Suppressor macrophage treated with lipopolysaccharide for 1 hour (primary cell): ENCODE results near the gene KCNK7.
"Not testable (repeated sequence)": the region's sequence is repeated elsewhere in the genome, so short reads cannot be mapped to it uniquely, and the experiment has no call there.

Experiments used
- DNase-seq, 3 donors: peaks; one replicate each; pipeline ENCODE4 v3.0.0-alpha.2; 2020 to 2022

Gene KCNK7, protein sequence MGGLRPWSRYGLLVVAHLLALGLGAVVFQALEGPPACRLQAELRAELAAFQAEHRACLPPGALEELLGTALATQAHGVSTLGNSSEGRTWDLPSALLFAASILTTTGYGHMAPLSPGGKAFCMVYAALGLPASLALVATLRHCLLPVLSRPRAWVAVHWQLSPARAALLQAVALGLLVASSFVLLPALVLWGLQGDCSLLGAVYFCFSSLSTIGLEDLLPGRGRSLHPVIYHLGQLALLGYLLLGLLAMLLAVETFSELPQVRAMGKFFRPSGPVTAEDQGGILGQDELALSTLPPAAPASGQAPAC

GRCh38 chr11:65595543-65596281 lies at the start of gene KCNK7:
KCNK7 (minus strand) TSS chr11:65595800; CDS start chr11:65595772, 28 bp downstream.
- DNase-seq = no peak

GRCh38 chr11:65644837-65645236 lies 49.2 kb upstream of the KCNK7 start:
- no peak for DNase-seq

DNA sequence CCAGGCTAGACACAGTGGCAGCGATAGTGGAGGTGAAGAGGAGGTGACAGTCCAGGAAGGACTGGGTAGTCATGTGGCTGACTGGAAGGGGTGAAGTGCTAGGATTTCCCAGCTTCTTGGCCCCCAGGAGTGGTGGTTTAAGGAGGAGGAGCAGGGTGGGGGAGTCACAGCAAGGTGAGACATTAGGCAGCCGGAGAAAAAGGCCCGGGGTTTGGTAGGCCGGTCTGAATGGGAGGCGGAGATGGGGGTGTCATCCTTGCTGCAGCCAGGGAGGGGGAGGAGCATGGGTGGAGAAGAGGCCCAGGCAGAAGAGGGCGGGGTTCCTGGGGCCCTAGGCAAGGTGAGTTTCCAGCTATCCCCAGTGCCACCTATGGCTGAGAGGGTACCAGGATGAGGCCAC lies 48.4 kb upstream of the KCNK7 start:
- DNase-seq = no peak

GRCh38 chr11:65642014-65642671 lies 46.5 kb upstream of the KCNK7 start:
- peak in 2 of 3 donors; percentile 29 to 50 for DNase-seq

- no peak for DNase-seq
Measured at GRCh38 chr11:65641297-65642013, 45.9 kb upstream of the KCNK7 start.

- peak; percentile 58 to 69 (median 59) for DNase-seq
Measured at GRCh38 chr11:65640483-65641296, 45.1 kb upstream of the KCNK7 start.

GRCh38 chr11:65639623-65640482 lies 44.3 kb upstream of the KCNK7 start:
- peak in 1 of 3 donors; percentile 36 for DNase-seq

DNA sequence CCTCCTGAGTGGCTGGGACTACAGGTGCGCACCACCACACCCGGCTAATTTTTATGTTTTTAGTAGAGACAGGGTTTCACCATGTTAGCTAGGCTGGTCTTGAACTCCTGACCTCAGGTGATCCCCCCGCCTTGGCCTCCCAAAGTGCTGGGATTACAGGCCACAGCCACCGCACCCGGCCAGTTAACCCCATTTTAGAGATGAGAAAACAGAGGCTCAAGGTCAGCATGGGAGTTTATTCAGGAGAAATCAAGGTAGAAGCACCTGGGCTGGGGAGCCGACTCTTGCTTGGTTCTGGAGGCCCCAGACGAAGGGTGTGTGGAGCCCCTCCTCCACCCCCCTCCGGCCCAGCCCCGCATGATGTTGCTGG lies 43.6 kb upstream of the KCNK7 start:
- DNase-seq = not testable (repeated sequence)

- peak; percentile 95 to 96 (median 95) for DNase-seq
Measured at GRCh38 chr11:65637794-65638419, 42.3 kb upstream of the KCNK7 start, which contains the start of gene SIPA1. SIPA1 (plus strand) TSS chr11:65638101; CDS start chr11:65640922, 2,821 bp downstream.

- DNase-seq = no peak
Measured at GRCh38 chr11:65637032-65637557, 41.5 kb upstream of the KCNK7 start.

DNA sequence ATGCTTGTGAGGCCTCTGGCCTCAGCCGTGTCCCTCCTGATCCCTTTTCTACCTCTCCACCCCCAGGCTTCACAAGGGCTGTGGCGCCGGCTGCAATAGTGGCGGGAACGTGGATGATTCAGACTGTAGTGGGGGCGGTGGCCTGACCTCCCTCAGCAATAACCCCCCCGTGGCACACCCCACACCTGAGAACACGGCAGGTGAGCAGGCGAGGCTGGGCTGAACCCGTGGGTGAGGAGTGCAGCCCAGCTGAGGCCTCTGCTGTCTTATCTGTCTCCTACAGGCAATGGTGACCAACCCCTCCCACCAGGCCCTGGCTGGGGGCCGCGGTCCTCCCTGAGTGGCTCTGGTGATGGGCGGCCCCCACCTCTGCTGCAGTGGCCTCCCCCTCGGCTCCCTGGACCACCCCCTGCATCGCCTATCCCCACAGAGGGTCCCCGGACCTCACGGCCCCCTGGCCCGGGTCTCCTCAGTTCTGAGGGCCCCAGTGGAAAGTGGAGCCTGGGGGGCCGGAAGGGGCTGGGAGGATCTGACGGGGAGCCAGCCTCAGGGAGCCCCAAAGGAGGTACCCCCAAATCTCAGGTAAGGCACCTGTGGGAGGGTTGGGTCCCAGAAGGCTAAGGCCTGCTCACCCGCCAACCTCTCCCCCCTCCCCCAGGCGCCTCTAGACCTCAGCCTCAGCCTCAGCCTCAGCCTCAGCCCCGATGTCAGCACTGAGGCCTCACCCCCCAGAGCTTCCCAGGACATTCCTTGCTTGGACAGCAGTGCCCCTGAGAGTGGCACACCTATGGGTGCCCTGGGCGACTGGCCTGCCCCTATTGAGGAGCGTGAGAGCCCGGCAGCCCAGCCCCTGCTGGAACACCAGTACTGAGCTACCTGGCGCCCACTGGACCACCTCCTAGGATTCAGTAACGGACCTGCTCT lies 40.8 kb upstream of the KCNK7 start:
- DNase-seq = no peak

DNA sequence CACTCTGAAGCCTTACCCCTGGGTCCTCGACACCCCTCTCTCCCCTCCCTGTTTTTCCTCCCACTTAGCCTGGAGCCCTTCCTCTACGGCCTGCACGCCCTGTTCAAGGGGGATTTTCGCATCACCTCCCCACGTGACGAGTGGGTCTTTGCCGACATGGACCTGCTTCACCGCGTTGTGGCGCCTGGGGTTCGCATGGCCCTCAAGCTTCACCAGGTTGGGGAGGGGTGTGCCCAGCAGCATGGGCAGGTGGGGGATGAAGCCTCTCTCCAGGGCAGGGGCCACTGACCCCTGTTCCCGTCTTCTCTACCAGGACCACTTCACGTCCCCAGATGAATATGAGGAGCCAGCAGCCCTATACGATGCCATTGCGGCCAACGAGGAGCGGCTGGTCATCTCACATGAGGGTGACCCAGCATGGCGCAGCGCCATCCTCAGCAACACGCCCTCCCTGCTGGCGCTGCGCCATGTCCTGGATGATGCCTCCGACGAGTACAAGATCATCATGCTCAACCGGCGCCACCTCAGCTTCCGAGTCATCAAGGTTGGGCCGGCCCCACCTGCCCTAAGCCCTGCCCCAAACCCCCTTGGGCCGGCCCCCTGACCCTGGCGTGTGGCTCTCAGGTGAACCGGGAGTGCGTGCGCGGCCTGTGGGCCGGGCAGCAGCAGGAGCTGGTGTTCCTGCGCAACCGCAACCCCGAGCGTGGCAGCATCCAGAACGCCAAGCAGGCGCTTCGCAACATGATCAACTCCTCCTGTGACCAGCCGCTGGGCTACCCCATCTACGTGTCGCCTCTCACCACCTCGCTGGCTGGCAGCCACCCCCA lies 39.5 kb upstream of the KCNK7 start:
- no peak for DNase-seq

DNA sequence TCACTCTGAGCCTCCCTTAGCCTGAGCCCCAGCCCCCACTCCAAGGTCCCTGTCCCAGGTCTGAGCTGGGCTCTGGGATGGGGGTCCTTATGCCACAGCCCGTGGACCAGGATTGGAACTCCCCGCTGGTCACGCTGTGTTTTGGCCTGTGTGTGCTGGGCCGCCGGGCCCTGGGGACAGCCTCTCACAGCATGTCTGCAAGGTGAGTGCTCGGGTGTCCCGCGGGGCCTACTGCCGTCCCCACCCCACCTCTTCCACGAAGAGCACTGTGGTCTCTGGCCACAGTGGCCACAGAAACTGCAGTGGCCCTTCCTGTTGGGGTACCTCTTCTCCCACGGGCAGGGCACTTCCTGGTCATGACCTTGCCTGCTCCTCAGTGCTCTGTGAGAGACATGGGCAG lies 38.8 kb upstream of the KCNK7 start:
- no peak for DNase-seq

DNA sequence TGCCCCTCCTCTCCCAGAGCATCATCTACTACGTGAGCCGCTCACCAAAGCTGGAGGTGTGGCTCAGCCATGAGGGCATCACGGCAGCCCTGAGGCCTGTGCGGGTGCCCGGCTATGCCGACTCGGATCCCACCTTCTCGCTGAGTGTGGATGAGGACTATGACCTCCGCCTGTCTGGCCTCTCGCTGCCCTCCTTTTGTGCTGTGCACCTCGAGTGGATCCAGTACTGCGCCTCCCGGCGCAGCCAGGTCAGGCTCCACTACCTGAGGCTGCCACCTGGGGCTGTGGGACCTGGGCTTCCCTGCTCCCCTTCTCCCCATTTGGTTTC lies 38.5 kb upstream of the KCNK7 start:
- no peak for DNase-seq

GRCh38 chr11:65633390-65634108 lies 37.9 kb upstream of the KCNK7 start:
- no peak for DNase-seq

DNA sequence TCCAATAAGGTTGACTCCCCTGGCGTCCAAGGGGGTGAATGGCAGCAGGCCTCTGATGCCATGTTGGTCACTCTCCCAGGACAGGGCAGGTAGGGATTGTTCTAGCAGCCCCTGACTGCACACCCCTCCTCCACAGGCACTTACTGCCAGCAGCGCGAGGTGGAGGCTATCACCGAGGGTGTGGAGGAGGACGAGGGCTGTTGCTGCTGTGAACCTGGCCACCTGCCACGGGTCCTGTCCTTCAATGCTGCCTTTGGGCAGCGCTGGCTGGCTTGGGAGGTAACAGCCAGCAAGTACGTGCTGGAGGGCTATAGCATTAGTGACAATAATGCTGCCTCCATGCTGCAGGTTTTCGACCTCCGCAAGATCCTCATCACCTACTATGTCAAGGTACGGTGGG lies 34.6 kb upstream of the KCNK7 start:
- DNase-seq = no peak

DNA sequence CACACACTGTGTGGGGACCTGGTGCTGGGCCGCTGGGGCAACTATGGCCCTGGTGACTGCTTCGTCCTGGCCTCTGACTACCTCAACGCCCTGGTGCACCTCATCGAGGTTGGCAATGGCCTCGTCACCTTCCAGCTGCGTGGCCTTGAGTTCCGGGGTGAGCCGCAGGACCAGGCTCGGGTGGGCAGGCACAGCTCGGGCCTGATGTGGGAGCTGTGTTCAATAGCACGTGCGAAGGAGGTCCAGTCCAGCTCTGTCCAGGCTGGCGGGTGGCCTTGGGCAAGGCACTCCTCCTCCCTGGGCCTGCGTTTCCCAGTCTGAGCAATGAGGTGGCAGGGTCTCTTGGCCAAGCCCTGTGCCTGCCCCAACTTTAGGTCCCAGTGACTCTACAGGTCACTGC lies 34.0 kb upstream of the KCNK7 start:
- DNase-seq = no peak

GRCh38 chr11:65627202-65627601 lies 31.6 kb upstream of the KCNK7 start:
- no peak for DNase-seq
